ENCODE data around the gene SGIP1.
"Not testable (repeated sequence)": the region's sequence is repeated elsewhere in the genome, so short reads cannot be mapped to it uniquely, and the experiment has no call there.

Gene SGIP1

GRCh38 chr1:66733348-66734017 lies 199.5 kb downstream of the SGIP1 start:
- no peak for DNase-seq

GRCh38 chr1:66734531-66734930 lies 200.6 kb downstream of the SGIP1 start:
- not testable (repeated sequence) for DNase-seq

DNA sequence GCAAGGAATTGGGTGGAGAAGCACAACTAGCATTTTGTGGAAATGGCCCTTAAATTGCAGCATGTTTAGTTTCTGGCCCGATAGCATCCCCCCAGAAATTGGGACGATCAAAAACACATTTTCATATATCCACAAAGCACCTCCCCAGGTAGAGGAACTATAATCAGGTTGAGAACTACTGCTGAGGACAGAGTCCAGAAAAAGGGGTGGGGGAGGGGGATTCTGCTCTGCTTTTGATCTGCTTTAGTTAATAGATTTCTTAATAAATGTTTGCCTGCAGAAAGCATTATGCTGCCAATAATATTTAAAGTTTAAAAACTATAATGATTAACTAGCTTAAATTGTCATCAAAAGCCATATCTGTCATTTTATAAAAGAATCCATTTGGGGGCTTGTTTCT lies 203.9 kb downstream of the SGIP1 start:
- no peak for DNase-seq

DNA sequence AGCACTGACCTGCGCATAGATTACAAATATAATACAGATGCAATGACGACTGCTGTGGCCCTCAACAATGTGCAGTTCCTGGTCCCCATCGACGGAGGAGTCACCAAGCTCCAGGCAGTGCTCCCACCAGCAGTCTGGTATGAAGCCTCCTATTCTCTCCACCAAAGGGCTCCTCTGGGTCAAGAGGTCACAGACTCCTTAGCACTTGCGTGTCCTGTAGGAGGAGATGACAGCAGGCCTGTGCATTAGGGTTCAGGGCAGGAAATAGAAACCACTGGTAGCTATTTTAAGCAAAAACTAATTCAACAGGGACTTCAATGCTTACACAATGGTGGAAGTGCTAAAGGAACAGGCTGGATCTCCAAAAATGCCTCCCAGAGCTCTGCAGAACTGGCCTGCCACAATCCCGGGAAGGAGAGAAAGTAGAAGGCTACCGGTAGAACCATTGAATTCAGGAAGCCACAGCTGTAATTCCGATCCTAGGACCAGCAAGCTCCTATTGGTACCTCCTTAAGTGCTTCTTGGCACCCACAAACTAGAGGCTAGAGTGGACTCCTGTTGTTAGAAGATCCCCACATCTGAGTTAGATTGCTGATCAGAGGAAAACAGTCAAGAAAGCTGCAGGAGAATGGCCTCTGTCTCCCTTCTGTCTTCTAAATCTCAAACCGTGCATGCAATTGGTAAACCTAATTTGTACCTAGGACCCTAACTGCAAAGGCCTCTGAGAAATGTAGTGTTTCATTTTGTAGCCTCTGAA lies 205.6 kb downstream of the SGIP1 start:
- no peak for DNase-seq

DNA sequence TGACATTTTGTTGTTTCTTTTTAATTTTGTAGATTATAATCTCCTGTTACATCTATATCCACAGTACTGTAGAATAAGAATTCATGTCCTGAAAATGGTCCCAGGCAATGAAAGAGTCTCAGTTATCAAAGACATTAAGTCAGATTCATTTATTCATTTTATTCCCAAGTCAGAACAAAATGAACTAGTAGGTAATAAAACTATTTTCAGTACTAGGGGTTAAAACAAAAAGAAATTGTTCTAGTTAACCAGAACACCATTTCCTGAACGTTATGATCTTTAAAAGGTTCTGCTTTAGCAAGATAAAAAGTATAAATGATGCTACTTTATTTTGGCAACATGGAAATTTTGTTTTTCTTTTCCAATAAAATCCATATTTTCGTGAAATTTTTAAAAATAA lies 211.5 kb downstream of the SGIP1 start:
- no peak for DNase-seq

- DNase-seq = no peak
Observed at GRCh38 chr1:66747501-66747900, 213.5 kb downstream of the SGIP1 start.

- DNase-seq = no peak
Observed at GRCh38 chr1:66750577-66750976, 216.6 kb downstream of the SGIP1 start.

GRCh38 chr1:66751160-66751559 lies 217.2 kb downstream of the SGIP1 start:
- no peak for DNase-seq

GRCh38 chr1:66752000-66752592 lies 218.1 kb downstream of the SGIP1 start, which contains the start of gene DYNLT5:
Gene DYNLT5, plus strand, starts transcription at chr1:66752459. Its CDS starts 2,200 bp downstream, at chr1:66754659.
- no peak for DNase-seq

DNA sequence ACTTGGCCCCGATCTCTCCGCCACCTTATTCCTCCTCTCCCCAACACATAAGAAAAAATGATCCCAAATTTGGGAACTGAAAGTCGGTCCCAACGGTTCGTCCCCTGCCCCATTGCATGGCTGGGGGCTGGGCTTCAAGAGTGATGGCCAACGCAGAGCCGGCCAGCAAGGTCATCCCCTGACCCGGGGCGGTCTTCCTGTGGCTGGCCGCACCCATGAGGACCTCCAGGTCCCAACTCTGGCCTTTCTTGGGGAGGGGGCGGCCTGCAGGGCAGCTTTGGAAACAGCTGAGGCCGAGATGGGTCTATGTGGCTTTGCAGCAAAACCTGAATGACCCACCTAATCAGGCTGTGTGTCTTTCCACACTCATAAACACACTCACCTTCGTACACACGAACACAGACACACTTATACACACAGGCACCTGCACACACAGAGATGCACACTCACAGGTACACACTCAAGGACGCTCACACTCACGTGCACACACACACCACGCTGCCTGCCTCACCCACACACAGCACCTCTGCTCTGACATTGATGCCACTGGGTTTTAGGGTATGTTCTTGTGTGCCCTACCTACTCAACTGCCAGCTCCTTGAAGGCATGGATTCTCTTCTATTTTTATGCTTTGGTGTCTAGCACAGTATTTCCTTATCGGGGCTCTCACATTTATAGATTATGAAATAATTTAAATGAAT lies 218.9 kb downstream of the SGIP1 start:
- no peak for DNase-seq

DNA sequence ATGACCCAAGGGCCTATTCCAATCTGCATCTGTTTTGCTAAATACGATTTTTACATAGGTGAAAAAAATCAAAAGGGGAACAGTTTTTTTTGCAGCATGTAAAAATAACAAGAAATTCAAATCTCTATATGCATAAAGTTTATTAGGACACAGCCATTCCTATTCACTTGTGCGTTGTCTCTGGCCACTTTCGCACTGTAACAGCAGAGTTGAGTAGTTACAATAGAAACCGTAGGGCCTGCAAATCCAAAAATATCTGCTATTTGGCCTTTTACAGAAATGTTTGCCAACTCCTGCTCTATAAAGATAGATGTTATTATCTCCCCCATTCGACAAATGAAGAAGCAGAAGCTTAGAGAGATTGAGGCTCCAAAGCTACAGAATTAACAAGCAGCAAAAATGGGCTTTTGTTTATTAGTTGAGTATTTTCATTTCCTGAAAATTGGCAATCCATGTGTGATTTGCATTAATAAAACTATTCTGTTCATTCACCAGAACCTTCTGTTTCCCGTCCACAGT lies 223.8 kb downstream of the SGIP1 start:
- DNase-seq = no peak

DNA sequence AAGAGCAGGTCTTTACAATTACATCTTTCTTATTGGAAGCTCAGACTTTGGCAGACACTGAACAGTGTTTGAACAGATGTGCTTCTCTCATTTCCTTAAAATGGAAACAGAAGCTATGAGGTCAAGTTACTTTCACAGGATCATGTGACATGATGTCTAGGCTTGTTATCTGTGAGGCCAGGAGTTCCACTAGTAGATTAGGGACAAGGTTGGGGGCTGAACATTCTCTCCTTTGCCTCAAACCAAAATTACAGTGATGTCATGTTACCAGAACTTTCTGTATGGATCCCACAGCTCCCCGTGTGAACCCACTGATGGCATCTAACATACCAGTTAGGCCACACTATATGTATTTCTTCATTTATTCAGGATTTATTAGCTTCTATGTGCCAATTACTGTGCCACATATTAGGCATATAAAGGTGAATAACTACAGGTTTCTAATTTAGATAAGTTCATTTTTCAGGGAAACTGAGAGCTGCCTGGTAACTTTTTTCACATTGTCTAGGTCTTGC lies 224.3 kb downstream of the SGIP1 start:
- no peak for DNase-seq

DNA sequence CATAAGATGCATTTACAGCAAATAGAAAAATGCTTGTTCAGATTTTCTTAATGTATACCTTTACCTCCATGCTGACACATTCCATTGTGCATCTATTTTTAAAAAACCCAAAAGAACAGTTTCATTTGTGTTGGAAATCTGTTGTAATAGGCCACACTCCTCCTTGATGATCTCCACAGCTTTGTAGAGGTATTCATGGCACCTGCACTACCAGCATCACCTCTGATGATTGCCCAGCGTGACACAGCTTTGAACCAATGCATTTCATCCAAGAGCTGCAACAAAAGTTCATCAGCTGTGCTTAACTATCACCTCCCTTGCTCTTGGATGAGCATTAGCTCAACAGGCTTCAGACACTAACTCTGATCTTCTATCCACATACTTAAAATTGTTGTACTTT lies 226.6 kb downstream of the SGIP1 start:
- no peak for DNase-seq

GRCh38 chr1:66761221-66761620 lies 227.3 kb downstream of the SGIP1 start:
- no peak for DNase-seq

GRCh38 chr1:66764994-66765578 lies 231.1 kb downstream of the SGIP1 start:
- peak; percentile 70 for DNase-seq

GRCh38 chr1:66767626-66768025 lies 233.7 kb downstream of the SGIP1 start:
- no peak for DNase-seq

GRCh38 chr1:66768965-66769364 lies 235.0 kb downstream of the SGIP1 start:
- DNase-seq = no peak

- peak; percentile 43 for DNase-seq
Observed at GRCh38 chr1:66769512-66770229, 235.7 kb downstream of the SGIP1 start.

GRCh38 chr1:66770240-66770639 lies 236.3 kb downstream of the SGIP1 start:
- peak; percentile 13 for DNase-seq

DNA sequence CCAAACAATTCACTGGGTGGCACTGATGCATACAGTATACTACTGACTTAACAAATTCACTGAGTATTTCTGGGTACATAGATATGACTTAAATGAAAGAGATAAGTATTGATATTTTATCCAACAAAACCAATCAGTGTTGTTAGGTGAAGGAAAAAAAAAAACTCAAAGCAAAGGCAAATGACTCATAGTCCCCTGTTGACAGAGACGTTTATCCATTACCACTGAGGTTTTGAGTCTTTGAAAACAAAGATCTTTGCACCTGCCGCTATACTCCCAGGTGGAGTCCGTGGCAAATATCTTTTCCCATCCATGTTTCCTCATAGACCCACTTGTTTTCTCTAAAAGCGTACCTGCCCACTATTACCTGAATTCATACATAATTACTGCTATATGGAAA lies 236.7 kb downstream of the SGIP1 start:
- DNase-seq = peak; percentile 27

DNA sequence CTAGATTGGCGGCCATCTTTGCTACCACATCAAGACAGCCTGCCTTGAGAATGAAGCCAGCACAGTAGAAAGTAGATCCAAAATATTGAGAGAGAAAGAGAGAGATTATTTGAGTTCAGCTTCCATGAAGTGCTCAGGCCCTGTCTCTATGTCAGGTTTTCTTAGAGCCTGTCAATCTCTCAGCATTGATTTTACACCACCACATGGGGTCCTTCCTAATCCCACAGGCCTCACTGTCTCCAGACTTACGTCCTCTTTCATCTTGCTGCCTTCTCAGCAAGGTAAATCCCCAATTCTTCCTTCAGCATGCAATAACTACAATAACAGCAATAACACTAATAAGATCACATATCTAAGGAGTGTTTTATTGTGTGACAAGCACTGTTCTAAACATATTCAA lies 239.3 kb downstream of the SGIP1 start:
- DNase-seq = no peak

DNA sequence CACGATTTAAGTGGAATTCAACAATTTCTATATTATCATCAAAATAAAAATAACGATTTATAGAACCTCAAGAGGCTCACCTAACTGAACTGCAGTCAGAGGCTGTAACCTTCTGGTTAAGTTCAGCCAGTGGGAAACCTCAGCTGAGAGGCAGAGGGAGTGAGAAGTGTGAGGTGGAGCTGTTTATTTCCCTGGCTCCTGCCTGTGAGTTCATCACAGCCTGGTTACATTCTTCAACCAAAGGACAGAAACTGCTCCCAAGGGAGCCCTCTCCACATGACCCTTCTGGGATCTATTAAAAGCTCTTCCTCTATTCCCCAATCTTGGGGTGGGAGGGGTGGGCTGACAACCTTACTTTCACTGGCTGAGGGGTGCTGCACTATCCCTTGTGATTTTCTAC lies 240.5 kb downstream of the SGIP1 start:
- DNase-seq = no peak
